Spleen (tissue), 7 donors: Measurements from ENCODE around the gene NFATC2IP.

Experiments
- POLR2A ChIP-seq, 3 donors: fragments of 450-650 bp; IDR thresholded peaks; one replicate each; pipeline ENCODE4 v1.5.1; 2017; ENCODE audit warnings: antibody characterized with exemption in 3 of 3, mild to moderate bottlenecking in 1 of 3
- POLR2AphosphoS5 ChIP-seq, 3 donors: sonication (generic); formaldehyde crosslinking; IDR thresholded peaks; one replicate each; pipeline ENCODE4 v1.5.1; 2017; ENCODE audit warnings: antibody characterized with exemption in 3 of 3
- TF ChIP-seq, protein P1 (sequence below), 11 experiments: fragments of 200-600 bp in 7 of 11; fragments of 450-650 bp in 4 of 11; sonication (generic) in 4 of 11; IDR thresholded peaks in 8 of 11; conservative IDR thresholded peaks in 3 of 11; 1 replicate in 7 of 11; 2 replicates in 4 of 11; pipeline versions ENCODE4 v1.4.0 to v1.8.0; 2016 to 2021; ENCODE audit warnings: antibody characterized with exemption in 11 of 11, inconsistent platforms in 4 of 11, mild to moderate bottlenecking in 1 of 11
- donor health status: DM: no; HTN: no; CAD: no; lungs with moderate emphysema.
- donor health status: DM: no; HTN: no; CAD: no.
- donor health status: DM: no; HTN: no; CAD: no.

DNA sequence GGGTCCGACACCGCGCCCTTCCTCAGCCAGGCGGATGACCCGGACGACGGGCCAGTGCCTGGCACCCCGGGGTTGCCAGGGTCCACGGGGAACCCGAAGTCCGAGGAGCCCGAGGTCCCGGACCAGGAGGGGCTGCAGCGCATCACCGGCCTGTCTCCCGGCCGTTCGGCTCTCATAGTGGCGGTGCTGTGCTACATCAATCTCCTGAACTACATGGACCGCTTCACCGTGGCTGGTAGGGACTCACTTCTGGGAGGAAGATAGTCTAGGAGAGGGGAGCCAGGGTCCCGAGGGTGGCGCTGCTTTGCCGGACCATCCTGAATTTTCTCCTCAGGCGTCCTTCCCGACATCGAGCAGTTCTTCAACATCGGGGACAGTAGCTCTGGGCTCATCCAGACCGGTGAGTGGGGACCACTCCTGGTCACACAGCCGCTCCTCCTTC, 24.4 kb downstream of the NFATC2IP start:
- TF ChIP-seq, protein P1, sequence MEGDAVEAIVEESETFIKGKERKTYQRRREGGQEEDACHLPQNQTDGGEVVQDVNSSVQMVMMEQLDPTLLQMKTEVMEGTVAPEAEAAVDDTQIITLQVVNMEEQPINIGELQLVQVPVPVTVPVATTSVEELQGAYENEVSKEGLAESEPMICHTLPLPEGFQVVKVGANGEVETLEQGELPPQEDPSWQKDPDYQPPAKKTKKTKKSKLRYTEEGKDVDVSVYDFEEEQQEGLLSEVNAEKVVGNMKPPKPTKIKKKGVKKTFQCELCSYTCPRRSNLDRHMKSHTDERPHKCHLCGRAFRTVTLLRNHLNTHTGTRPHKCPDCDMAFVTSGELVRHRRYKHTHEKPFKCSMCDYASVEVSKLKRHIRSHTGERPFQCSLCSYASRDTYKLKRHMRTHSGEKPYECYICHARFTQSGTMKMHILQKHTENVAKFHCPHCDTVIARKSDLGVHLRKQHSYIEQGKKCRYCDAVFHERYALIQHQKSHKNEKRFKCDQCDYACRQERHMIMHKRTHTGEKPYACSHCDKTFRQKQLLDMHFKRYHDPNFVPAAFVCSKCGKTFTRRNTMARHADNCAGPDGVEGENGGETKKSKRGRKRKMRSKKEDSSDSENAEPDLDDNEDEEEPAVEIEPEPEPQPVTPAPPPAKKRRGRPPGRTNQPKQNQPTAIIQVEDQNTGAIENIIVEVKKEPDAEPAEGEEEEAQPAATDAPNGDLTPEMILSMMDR (IDR thresholded peaks at IDR 0.05 in 8 of 11, conservative IDR thresholded peaks at IDR 0.05 in 3 of 11), result no peak
- TF ChIP-seq POLR2A (IDR thresholded peaks at IDR 0.05) (no peak), POLR2AphosphoS5 (IDR thresholded peaks at IDR 0.05) (no peak)
